Activated CD4-positive, CD25-positive, alpha-beta regulatory T cell treated with anti-CD3 and anti-CD28 coated beads, Interleukin-2, amount 50 U/mL, for 16 hours (primary cell): Measurements from ENCODE around the gene HELZ.
"Not testable (repeated sequence)": the region's sequence is repeated elsewhere in the genome, so short reads cannot be mapped to it uniquely, and the experiment has no call there.

ENCODE experiments used
- DNase-seq: peaks from one replicate; pipeline ENCODE4 v3.0.0-alpha.2; 2020; ENCODE audit warnings: low read depth, low spot score

HELZ gene

GRCh38 chr17:67265436-67266019, 20.5 kb upstream of the HELZ start:
- no peak for DNase-seq

DNA sequence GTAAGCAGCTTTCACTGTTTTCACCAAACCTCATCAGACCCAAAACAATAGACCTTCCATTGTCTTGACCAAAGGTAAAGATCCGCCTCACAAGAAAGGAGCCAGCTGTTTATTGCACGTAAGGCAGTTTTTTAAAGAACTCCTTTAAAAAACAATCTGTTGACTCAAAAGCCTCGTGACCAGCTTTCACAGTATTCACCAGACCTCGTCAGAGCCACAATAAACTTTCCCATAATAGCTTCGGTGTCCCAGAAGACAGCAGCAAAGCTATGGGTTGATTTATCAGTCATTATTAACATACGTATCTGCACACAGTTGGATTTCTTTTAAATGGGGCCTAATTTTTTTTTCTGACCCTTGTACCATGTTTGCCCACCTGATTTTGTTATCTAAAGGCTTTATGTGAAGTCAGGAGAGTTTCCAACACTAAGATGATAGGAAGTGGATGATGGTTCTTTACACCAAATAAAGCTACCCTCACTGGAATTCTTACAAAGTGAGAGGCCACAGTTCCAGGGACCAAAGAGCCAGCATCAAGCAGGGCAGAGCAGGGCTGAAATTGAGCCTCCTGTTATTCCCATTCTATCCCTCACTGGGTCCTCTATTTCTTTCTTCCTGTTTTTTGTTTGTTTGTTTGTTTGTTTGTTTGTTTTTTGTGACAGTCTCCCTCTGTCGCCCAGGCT, 17.6 kb upstream of the HELZ start:
- no peak for DNase-seq

DNA sequence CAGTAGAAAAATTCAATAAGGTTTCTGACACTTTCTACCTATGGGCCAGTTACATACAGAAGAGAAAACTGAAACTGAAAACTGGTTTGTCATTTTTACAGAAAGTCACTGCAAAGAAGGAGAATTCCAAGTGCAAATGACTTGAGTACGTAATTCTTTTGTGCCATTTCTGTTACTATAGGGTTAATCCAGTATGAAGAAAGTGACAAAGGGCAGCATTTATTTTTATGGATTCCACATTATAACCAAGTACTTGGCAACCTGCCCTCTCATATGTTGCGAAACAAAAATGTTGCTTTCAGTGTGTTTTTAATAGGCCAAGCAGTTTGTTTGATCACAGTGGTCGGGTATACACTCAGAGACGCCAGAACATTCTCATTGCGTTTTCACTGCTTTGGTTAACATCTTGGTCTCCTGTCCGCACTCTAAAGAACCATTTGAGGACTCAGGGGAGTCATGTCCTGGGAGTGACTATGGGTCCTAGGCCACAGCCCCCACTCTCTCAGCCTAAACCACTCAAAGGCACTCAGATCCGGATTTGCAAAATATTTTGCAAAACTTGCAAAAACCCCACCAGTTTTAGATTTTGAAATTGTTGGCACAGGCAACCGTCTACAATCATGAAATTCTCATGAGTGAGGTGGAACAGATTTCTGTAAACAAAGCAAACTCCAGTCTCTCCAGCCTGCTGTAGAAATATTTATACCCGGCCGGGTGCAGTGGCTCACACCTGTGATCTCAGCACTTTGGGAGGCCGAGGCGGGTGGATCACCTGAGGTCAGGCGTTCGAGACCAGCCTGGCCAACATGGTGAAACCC, 15.4 kb upstream of the HELZ start:
- DNase-seq = no peak

GRCh38 chr17:67258821-67259468, 13.9 kb upstream of the HELZ start:
- no peak for DNase-seq

DNA sequence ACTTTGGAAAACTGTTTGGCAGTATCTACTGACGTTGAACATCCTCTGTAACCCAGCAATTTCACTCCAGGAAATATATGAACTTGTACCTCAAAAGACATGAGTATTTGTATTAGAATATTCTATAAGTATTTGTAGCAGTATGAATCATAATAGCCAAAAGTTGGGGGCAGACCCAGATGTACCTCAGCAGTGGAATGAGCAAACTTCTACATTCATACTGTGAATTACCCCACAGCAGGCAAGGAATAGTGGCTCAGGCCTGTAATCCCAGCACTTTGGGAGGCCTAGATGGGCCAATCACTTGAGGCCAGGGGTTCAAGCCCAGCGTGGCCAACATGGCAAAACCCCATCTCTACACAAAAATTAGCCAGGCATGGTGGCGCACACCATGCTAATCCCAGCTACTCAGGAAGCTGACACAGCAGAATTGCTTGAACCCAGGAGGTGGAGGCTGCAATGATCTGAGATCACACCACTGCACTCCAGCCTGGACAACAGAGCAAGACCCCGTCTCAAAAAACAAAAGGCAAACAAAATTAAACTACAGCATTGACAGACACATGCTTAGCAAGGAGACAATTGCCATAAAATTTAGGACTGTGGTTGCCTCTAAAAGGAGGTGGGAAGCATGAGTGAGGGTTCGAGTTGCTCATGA, 11.2 kb upstream of the HELZ start:
- no peak for DNase-seq

DNA sequence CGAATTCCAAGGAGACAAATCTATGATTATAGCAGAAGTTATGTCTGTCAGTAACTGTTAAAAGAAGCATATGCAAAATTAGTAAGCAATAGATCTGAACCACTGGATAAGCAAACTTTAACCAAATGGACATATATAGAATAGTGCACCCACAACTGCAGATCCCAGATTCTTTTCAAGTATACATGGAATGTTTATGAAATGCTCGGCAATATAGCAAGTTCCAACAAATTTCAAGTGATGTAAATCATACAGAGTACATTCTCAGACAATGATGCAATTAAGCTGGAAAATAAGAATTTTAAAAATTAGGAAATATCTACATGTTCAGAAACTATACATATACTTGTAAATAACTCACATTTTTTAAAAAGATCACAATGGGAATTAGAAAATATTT, 8.4 kb upstream of the HELZ start:
- no peak for DNase-seq

- DNase-seq = not testable (repeated sequence)
These were observed 6.6 kb upstream of the HELZ start for GRCh38 chr17:67251586-67251985.

DNA sequence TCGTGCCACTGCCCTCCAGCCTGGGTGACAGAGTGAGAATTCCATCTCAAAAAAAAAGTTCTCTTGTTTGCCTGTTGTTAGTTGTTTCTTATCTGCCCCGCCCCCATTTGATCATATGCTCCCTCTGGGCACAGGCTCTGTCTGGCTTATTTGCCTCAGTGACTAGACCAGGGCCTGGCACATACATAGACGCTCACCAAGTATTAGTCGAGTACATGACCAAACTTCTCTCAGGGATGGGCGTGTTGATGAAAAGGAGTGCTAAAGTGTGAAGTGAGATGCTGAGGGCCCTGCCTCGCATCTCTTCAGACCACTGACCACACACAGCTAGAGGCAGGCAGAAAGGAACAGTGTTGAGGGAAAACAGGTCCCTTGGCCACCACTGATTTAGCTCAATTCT, 3.3 kb upstream of the HELZ start:
- no peak for DNase-seq

DNA sequence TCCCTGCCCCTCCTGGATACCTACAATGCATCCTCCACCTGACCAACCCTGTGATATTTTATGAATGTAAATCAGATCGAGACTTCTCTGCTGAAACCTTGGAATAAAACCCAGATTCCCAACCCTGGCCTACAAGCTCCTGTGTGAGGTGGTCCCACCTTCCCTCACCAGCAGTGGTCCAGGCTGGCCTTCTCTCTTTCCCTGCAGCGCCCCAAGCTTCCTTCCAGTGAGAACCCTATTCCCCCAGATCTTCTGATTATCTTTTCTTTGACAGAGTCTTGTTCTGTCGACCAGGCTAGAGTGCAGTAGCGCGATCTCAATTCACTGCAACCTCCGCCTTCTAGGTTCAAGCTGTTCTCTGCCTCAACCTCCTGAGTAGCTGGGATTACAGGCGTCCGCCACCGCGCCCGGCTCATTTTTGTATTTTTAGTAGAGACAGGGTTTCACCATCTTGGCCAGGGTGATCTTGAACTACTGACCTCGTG, 2.5 kb upstream of the HELZ start:
- DNase-seq = no peak

- DNase-seq = no peak
These were observed 1.8 kb upstream of the HELZ start for GRCh38 chr17:67246653-67247415.

DNA sequence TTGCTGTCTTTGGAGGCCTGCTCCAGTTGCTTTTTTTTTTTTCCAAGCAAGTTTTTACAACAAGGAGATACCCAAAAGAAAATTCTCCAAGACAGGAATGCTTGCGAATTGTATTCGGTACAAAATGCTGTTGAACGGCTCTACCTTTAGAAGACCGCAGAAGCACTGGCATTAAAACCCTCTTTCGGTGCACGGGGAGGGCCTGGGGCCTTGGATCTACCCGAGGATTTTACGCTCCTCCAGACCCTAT, 1.3 kb upstream of the HELZ start:
- no peak for DNase-seq

GRCh38 chr17:67245694-67246402, 852 bp upstream of the HELZ start:
- no peak for DNase-seq

- DNase-seq = no peak
These were observed 444 bp downstream of the HELZ start for GRCh38 chr17:67244431-67245072.

- DNase-seq = no peak
These were observed 1.7 kb downstream of the HELZ start for GRCh38 chr17:67243284-67243683.

DNA sequence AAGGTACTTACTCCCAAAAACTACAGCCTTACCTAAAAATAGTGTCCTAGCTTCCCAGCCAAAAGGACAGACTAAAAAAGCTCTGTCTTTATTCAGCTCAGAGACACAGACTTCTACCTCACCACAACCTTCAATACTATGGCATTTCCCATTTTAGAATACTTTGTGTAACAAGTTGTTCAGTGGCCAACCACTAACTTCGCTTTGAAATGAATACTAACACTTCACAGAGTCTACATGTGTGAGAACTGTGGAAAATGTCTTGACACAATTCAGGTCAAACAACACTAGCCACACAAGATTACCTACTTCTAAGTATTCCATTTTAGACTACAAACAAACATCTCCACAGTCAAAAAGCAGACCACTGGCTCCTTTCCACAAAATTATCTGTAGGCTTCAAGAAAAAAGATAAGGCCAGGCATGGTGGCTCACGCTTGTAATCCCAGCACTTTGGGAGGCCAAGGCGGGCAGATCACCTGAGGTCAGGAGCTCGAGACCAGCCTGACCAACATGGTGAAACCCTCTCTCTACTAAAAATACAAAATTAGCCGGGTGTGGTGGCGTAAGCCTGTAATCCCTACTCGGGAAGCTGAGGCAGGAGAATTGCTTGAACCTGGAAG, 3.2 kb downstream of the HELZ start:
- no peak for DNase-seq

DNA sequence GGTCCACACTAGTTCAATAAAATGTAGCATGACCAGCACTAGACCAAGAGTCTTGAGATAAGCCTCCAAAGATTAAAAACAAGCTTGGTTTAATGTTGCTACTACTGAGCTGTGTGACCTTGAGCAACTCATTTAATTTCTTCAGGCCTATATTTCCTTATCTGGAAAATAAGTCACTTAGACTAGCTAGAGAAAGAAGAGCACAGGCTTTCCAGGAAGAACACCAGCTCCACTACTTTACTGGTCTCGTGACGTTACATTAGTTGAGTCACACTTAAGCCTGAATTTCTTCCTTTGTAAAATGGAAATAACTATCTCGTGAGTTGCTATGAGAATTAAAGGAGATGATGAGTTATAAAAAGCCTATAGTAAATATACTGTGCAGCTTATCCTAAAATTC, 5.4 kb downstream of the HELZ start:
- DNase-seq = no peak

DNA sequence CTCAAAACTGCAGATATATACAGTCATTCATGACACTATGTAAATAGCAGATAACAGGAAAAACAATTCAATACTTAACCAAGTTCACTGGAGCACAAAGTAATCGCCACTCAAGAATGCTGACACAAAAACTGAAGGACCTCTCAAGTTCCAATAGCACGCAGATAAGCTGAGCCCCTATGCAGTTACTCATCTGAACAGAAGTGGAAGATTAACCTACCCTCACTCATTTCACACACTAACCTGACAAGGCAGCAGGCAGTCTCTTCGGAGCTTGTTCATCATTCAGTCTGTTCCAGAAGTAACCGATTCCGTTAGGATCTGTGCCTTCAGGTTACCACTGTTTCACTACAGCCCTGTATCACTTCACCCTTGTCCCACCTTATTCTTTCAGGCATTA, 6.0 kb downstream of the HELZ start:
- DNase-seq = no peak

DNA sequence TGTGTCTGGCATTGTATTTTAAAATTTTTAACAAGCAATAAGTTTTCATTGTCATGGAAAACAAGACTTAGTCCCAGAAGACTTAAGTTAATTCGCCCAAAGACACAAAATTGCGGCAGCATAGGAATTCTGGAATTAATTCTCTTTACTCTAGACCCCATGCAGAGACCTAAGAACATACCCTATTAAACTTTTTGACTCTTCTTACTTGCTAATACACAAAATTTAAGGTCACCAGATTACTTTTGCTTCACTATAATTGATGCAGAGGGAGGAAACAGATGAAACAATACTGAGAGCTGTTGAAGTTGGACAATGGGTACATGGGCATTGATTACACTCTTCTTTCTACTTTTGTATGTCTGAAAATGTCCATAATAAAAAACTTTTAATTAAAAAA, 12.6 kb downstream of the HELZ start:
- no peak for DNase-seq

- DNase-seq = no peak
These were observed 15.7 kb downstream of the HELZ start for GRCh38 chr17:67229109-67229955.
